Measurements from ENCODE around the gene GATM. TPM values are rescaled to one million over a fixed set of nuclear protein-coding genes. Genes with fewer than 3 reads are reported as not detected.

The GATM gene
- total RNA-seq, 1 experiment from 2014 or later, result 10.7 TPM

DNA sequence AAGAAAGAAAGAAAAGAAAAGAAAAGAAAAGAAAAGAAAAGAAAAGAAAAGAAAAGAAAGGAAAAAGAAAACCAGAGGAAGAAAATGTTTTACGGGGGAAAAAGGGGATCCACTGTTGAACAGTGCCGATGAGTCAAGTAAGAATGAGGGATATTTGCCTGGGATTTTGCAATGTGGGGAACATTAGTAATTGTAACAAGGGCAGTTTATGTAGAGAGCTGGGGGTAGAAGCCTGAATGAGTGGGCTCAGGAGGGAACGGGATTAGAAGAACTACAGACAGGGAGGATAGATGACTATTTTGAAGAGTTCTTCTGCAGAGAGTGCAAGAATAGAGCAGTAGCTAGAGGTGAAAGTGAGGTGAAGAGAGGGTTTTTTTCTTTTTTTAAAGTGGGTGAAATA, 28.7 kb downstream of the GATM start:
- Histone ChIP-seq H3K9me3 (ENCODE audit: control insufficient read depth, low read depth, low read length) (no peaks in the 10 kb centered on the region), H2AK5ac (ENCODE audit: insufficient read length, low read length) (no peak overlapping the region), H4K91ac (ENCODE audit: insufficient read length, low read depth, low read length) (no peak overlapping the region), H3K27ac (ENCODE audit: insufficient read length, low read depth, low read length) (no peak overlapping the region), H2BK15ac (ENCODE audit: low read depth, low read length) (no peak overlapping the region), H3K14ac (ENCODE audit: insufficient read depth, low read length) (no peak overlapping the region), H3K79me2 (ENCODE audit: insufficient read depth, low read length) (no peaks in the 10 kb centered on the region), H3K18ac (ENCODE audit: insufficient read length, low read depth, low read length) (no peak overlapping the region), H3K4ac (ENCODE audit: low read depth, low read length) (no peak overlapping the region), H3K9ac (ENCODE audit: extremely low read depth, insufficient read length, low read length) (no peak overlapping the region), H2BK5ac (ENCODE audit: insufficient read length, low read length) (no peak overlapping the region), H4K20me1 (ENCODE audit: control insufficient read depth, insufficient read depth, insufficient read length) (no peaks in the 10 kb centered on the region), H4K8ac (replicated peaks; ENCODE audit: insufficient read length, low read depth, low read length) (no peak overlapping the region), H2BK20ac (ENCODE audit: low read depth, low read length, poor library complexity, severe bottlenecking) (no peak overlapping the region), H3K4me1 (ENCODE audit: insufficient read depth, low read length) (no peaks in the 10 kb centered on the region), H3K23me2 (ENCODE audit: insufficient read length, low read depth, low read length, poor library complexity, severe bottlenecking) (no peaks in the 10 kb centered on the region), H2BK12ac (ENCODE audit: insufficient read length, low read depth, low read length) (no peak overlapping the region), H3K4me2 (ENCODE audit: insufficient read depth, insufficient read length, low read length) (no peak overlapping the region), H4K5ac (ENCODE audit: insufficient read length, low read depth, low read length) (no peak overlapping the region), H3T11ph (ENCODE audit: low read length) (no peak overlapping the region), H3K56ac (ENCODE audit: insufficient read length, low read depth, low read length) (no peak overlapping the region), H3K79me1 (ENCODE audit: insufficient read depth, low read depth, low read length, poor library complexity, severe bottlenecking) (no peaks in the 10 kb centered on the region), H2BK120ac (ENCODE audit: low read depth, low read length, poor library complexity, severe bottlenecking) (no peak overlapping the region), H3K27me3 (ENCODE audit: insufficient read depth, low read length) (no peaks in the 10 kb centered on the region; the same call in 1 of the 2 replicates), H2AFZ (ENCODE audit: low read length) (no peak overlapping the region), H3K23ac (ENCODE audit: insufficient read length, low read depth, low read length) (no peak overlapping the region)
- no peak for DNase-seq
- peaks cover 16% of the 10 kb centered on the region for H3K27me3 Mint-ChIP-seq (ENCODE audit: low read depth)
- H3K36me3 Mint-ChIP-seq (ENCODE audit: insufficient read depth in 1 of 3, low read depth in 3 of 3), result no peaks in the 10 kb centered on the region
- TF ChIP-seq, protein P1, sequence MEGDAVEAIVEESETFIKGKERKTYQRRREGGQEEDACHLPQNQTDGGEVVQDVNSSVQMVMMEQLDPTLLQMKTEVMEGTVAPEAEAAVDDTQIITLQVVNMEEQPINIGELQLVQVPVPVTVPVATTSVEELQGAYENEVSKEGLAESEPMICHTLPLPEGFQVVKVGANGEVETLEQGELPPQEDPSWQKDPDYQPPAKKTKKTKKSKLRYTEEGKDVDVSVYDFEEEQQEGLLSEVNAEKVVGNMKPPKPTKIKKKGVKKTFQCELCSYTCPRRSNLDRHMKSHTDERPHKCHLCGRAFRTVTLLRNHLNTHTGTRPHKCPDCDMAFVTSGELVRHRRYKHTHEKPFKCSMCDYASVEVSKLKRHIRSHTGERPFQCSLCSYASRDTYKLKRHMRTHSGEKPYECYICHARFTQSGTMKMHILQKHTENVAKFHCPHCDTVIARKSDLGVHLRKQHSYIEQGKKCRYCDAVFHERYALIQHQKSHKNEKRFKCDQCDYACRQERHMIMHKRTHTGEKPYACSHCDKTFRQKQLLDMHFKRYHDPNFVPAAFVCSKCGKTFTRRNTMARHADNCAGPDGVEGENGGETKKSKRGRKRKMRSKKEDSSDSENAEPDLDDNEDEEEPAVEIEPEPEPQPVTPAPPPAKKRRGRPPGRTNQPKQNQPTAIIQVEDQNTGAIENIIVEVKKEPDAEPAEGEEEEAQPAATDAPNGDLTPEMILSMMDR (conservative IDR thresholded peaks at IDR 0.05), result no peak
- no peaks in the 10 kb centered on the region; a peak in 1 of 4 replicates for H3K4me1 Mint-ChIP-seq
- no peak overlapping the region for H3K27ac Mint-ChIP-seq
- WGBS (ENCODE audit: extremely low coverage, insufficient read length, low lambda C conversion rate), result no CpG with 5 or more reads among the region's 3 CpGs
- H3K4me3 Mint-ChIP-seq, result no peak overlapping the region
- H3K9me3 Mint-ChIP-seq, result no peaks in the 10 kb centered on the region

Data from H9 (cell line).